GM19193 (cell line): ENCODE measurements around the gene TUBB4A.

ENCODE experiments used
- POLR2A ChIP-seq: IDR thresholded peaks from 4 replicates; pipeline ENCODE4 v1.6.1; 2011; ENCODE audit not compliant: insufficient read depth, insufficient read length; ENCODE audit errors: extremely low read depth

The TUBB4A gene

DNA sequence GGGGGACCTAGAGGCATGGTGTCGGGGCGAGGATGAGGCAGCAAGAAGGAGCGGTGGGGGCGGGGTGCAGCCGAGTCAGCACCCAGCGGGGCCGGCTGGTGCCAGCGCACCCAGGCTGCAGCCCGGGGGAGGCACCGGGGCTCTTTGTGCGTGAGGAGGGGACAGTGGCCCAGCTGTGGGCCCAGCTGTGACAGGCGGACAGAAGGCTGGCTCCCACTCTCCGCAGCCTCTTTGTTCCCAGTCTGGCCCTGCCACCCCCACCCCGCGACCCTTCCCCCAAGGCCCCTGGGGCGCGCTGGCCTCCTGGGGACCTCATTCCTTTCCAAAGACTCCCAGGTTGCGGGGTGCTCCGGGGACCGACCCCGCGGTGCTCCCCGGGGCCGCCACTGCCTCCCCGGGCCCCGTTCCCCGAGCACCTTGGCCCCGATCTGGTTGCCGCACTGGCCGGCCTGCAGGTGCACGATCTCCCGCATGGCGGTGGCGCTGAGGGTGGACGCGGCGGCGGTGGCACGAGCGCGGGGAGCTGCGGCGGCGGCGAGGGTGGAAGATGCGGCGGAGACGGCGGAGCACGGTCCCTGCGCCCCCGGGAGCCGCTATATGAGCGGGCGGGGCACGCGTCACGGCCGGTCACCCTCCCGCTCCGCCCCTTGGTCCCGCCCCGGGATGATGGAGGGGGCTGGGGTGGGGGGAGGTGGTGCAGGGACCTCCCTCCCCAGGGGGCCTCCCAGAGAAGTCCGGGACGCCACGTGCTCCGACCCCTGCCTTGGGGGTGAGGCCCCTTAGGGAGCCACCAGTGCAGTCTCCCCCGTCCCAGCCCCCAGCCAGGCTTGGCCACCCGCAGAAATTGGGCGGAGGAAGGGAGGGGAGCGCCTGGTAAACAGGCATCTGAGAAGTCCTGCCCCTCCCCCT lies at the start of gene TUBB4A:
Gene TUBB4A, minus strand, starts transcription at position 570 of the 909 bp plus-strand sequence. Its CDS starts 97 bp downstream, at position 473.
- TF ChIP-seq POLR2A: no peak

DNA sequence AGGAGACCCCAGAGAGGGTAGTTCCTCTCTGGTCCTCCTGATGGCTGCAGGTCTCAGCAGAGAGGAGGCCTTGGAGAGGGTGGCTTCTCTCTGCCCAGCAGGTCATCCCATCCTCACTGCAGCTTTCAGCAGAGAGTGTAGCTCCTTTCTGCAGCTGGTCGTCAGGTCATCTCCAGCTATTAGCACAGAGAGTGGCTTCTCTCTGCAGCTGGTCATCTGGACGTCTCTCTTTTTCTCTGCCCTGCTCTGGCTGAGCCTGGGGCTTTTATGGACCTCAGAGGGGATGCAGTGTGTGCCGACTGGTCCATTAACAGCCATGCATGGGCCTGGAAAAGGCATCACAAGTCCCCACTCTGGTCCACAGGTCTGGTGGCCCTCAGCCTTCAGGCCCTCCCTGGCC lies 49.0 kb upstream of the TUBB4A start:
- TF ChIP-seq POLR2A: no peak

DNA sequence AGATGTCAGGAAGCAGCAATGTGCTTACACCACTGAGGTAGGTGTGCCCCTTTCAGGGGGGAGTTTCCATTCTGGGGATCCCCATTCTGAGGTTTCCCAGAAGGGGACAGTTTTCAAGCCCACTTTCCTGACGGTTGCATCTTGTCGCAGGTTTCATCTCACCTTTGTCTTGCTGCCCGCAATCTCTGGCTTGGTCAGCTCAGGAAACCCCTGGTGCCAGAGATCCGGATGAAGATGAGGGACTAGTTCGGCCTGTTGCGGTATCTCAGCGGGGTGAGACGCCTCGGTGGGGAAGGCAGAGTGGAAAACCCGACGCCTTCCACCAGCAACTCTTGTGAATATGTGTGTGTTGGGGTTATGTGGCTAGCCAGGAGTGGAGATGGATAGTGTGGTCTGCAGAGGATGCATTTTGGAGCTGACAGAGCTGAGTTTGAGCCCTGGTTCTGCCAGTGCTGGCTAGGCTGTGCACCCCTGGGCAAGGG lies 41.8 kb upstream of the TUBB4A start:
- TF ChIP-seq POLR2A: no peak

DNA sequence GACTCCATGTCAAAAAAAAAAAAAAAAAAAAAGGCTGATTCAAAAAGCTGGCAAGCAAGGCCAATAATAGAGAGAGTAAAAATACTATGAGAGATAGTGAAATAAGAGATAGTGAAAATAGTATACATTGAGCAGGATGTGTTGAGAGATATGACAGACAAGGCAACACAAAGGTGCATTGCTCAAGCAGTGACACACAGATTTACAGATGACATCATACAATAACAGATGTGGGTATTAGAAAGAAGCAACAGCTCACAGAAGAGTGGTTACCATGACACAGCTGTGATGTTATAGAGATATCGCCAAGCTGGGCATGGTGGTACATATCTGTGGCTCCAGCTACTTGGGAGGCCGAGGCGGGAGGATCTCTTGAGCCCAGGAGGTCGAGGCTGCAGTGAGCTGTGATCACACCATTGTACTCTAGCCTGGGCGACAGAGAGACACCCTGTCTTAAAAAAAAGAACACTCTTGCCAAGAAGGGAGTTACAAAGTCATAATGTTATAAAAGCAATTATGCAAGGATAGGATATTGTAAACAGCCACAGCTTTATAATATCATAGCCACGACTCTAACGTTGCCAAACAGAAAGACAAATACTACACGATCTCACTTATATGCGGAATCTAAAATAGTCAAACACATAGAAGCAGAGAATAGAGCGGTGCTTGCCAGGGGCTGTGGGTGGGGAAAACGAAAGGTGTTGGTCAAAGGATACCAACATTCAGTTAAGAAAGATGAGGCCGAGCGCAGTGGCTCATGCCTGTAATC lies 39.0 kb upstream of the TUBB4A start:
- no peak for TF ChIP-seq POLR2A

DNA sequence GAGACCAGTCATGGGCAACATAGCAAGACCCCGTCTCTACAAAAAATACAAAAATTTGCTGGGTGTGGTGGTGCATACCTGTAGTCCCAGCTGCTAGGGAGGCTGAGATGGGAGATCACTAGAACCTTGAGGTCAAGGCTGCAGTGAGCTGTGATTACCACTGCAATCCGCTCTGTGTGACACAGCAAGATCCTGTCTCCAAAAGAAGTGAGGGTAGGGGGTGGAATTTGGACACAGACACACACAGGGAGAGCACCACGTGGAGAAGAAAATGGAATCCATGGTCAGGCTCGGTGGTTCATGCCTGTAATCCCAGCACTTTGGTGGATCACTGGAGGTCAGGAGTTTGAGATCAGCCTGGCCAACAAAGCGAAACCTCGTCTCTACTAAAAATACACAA lies 37.4 kb upstream of the TUBB4A start:
- TF ChIP-seq POLR2A: peak; percentile 8

DNA sequence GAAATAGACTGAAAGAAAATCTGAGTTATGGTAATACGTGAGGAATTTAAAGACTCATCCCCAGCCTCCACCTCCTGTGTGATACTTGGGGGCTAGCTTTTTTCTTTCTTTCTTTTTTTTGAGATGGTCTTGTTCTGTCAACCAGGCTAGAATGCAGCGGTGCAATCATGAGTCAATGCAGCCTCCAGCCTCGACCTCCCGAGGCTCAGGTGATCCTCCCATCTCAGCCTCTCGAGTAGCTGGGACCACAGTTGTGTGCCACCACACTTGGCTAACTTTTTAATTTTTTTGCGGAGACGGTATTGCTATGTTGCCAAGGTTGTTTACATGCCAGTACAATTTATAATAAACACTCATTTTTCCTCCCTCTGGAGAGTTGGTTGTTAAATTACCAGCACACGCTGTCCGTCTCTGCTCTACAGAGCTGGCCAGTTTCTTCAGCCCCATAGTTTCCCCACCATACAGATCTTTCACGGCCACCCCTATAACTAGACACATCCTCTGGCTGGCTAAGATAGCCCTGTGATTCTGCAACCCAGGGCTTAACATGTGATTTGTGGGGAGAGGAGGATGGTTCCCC lies 33.5 kb upstream of the TUBB4A start:
- TF ChIP-seq POLR2A: no peak

DNA sequence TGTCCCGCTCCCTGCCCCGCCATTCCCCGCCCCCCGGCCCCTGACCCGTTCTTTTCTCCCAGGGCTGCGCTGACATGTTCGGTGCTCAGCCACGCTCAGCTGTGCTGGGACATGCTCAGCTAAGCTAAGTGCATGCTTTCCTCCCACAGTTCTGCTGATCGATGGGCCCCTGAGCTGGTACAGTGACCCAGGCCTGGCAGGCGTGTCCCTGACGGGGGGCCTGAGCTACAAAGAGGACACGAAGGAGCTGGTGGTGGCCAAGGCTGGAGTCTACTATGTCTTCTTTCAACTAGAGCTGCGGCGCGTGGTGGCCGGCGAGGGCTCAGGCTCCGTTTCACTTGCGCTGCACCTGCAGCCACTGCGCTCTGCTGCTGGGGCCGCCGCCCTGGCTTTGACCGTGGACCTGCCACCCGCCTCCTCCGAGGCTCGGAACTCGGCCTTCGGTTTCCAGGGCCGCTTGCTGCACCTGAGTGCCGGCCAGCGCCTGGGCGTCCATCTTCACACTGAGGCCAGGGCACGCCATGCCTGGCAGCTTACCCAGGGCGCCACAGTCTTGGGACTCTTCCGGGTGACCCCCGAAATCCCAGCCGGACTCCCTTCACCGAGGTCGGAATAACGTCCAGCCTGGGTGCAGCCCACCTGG lies 32.5 kb upstream of the TUBB4A start:
- TF ChIP-seq POLR2A: peak; percentile 39

DNA sequence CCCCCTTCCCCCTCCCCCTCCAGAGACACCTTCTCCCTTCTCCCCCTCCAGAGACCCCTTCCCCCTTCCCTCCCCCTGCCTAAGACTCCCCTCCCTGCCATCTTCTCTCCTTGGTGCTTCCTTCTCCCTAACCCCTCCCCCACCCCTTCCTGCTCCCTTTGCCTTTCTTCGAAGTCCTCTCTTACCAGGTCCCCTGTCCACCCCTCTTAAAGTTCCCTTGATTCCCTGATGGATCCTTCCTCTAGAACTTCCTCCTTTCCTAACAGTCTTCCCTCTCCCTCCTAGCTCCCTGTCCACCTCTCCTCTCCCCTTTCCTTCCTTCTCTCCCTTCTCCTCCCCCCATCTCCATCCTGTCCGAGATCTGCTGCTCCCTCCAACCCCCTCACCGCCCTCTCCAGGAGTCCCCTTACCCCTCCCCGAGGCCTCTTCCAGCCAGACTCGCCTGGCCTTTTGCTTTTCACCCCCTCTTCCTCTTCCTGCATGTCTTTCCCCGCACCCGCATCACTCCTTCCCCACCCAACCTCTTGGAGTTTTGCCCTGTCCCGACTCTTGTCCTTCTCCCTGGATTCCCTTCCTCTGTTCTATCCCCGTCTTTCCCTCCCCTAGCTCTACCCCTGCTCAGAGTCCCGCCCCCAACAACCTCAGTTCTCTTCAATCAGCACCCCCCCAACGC lies 31.8 kb upstream of the TUBB4A start:
- no peak for TF ChIP-seq POLR2A

DNA sequence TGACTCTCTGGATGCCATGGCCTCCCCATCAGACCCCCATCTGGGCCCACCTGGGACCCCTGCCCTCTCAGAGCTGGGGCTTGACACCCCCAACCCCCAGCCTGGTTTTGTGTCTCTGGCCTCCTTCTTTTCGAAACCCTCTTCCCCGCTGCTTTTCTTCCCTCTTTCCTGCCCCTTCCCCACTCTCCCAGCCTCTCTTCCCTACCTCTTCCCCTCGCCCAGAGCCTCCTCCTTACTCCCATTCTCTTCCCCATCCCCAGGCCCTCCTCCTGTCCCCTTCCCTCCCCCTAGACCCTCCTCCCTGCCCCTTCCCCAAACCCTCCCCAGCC lies 30.9 kb upstream of the TUBB4A start:
- no peak for TF ChIP-seq POLR2A

DNA sequence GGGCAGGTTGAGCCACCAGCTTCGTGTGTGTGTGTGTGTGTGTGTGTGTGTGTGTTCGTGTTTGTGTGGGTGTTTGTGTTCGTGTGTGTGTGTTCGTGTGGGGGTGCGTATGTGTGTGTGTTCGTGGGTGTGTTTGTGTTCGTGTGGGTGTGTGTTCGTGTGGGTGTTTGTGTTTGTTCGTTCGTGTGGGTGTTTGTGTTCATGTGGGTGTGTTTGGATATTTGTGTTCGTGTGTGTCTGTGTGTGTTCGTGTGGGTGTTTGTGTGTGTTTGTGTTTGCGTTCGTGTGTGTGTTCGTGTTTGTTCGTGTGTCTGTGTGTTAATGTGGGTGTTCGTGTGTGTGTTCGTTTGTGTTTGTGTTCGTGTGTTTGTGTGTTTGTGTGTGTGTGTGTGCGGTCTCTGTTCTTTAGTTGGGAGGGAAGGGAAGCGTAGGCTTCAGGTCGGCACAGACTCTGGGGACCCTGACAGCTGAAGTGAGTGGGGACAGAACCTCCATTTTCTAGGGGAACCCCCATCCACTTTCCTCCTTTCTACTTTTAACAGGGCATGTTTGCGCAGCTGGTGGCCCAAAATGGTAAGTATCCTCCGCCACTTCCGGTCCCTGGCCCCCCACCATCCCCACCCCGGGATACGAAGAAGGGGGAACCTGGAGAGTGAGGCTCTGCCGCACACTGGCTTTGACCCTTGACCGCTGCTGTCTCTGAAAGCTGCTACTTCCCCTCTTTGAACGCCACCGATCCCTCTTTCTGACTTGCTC lies 30.3 kb upstream of the TUBB4A start:
- peak; percentile 42 for TF ChIP-seq POLR2A

DNA sequence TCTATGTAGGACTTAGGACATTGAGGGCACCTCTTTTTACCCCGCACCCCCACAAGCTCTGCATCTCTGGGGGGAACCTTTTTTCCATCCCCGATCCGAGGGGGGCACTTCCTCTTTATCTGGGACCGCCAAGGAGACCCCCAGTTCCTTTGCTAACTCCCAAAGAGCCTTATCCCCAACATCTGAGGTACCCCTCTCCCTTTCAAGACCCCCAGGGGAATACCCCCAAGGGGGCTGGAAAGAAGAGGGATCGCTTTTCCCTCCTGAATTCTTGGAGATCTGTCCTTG lies 29.8 kb upstream of the TUBB4A start:
- TF ChIP-seq POLR2A: no peak

DNA sequence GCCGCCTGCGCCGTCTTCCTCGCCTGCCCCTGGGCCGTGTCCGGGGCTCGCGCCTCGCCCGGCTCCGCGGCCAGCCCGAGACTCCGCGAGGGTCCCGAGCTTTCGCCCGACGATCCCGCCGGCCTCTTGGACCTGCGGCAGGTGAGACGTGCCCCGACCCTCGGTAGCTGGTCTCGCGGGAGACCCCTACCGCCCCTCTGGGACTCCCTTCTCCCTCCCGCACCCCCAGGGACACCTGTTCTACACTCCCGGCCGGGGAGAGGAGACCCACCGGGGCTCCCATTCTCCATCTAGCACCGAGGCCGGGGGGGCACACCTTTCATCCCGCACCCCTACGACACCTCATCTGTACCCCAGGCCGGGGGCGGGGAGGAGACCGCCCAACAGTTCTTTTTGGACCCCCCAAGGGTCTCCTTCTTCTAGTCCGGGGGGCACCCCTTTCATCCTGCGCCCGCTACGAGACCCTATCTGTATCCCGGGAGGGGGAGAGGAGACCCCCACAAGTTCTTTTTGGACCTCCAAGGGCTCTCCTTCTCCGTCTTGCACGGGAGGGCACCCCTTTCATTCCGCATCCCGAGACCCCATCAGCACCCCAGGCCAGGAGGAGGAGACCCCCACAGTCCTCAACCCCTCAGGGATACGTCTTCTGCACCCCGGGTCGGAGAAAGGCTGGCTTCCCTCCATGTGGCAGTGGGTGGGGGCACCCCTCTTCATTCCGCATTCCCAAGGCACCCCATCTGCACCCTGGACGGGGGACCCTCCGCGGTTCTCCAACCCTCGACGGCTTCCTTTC lies 29.2 kb upstream of the TUBB4A start:
- TF ChIP-seq POLR2A: no peak
